Measurements from ENCODE around the gene ETV6.

- TF ChIP-seq, protein P1, sequence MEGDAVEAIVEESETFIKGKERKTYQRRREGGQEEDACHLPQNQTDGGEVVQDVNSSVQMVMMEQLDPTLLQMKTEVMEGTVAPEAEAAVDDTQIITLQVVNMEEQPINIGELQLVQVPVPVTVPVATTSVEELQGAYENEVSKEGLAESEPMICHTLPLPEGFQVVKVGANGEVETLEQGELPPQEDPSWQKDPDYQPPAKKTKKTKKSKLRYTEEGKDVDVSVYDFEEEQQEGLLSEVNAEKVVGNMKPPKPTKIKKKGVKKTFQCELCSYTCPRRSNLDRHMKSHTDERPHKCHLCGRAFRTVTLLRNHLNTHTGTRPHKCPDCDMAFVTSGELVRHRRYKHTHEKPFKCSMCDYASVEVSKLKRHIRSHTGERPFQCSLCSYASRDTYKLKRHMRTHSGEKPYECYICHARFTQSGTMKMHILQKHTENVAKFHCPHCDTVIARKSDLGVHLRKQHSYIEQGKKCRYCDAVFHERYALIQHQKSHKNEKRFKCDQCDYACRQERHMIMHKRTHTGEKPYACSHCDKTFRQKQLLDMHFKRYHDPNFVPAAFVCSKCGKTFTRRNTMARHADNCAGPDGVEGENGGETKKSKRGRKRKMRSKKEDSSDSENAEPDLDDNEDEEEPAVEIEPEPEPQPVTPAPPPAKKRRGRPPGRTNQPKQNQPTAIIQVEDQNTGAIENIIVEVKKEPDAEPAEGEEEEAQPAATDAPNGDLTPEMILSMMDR (conservative IDR thresholded peaks at IDR 0.05; ENCODE audit: low read length) = no peak
- TF ChIP-seq EZH2phosphoT487 (IDR thresholded peaks at IDR 0.05; ENCODE audit: borderline replicate concordance, low read depth, low read length) = no peak
Measured at GRCh38 chr12:11753150-11753499, 103.7 kb downstream of the ETV6 start.
